HL-60 (cell line): Measurements from ENCODE around the gene SCAF8.

Experiments
- CTCF ChIP-seq: IDR thresholded peaks from one replicate; pipeline ENCODE4 v1.5.1; 2011; ENCODE audit warnings: low read length, control low read depth, inconsistent platforms; ENCODE audit not compliant: insufficient read depth
- GABPA ChIP-seq: IDR thresholded peaks from 2 replicates; pipeline ENCODE4 v1.6.1; 2012; ENCODE audit warnings: low read depth
- POLR2AphosphoS5 ChIP-seq: IDR thresholded peaks from 2 replicates; pipeline ENCODE4 v1.6.1; 2012; ENCODE audit warnings: low read depth
- REST ChIP-seq: IDR thresholded peaks from 2 replicates; pipeline ENCODE4 v1.6.1; 2012; ENCODE audit warnings: low read depth; ENCODE audit not compliant: insufficient replicate concordance

- no peak for TF ChIP-seq CTCF
- TF ChIP-seq GABPA, result no peak
- no peak for TF ChIP-seq POLR2AphosphoS5
- TF ChIP-seq REST, result no peak
These were observed 33.1 kb downstream of the SCAF8 start for GRCh38 chr6:154766288-154766687.
